ENCODE data around the gene PLEKHJ1.

DNA sequence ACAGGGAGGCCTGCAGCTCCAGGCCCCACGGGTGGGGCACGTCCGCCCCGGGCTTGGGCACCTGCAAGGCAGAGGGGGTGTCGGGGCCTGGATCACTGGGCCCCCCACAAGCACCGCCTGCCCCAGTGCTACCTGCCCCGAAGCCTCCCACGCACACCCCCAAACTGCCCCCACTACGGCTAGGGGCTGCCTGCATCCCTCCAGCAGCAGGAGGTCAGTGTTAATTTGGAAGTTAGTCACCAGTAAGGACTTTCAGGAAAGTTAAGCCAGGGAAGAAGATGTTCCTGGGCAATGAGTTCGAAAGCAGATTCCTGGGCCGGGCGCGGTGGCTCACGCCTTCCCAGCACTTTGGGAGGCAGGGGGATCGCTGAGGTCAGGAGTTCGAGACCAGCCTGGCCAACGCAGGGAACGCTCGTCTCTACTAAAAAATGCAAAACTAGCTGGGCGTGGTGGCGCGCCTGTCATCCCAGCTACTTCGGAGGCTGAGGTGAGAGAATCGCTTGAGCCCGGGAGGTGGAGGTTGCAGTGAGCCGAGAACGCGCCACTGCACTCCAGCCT lies 40.4 kb upstream of the PLEKHJ1 start:
- TF ChIP-seq, protein P1, sequence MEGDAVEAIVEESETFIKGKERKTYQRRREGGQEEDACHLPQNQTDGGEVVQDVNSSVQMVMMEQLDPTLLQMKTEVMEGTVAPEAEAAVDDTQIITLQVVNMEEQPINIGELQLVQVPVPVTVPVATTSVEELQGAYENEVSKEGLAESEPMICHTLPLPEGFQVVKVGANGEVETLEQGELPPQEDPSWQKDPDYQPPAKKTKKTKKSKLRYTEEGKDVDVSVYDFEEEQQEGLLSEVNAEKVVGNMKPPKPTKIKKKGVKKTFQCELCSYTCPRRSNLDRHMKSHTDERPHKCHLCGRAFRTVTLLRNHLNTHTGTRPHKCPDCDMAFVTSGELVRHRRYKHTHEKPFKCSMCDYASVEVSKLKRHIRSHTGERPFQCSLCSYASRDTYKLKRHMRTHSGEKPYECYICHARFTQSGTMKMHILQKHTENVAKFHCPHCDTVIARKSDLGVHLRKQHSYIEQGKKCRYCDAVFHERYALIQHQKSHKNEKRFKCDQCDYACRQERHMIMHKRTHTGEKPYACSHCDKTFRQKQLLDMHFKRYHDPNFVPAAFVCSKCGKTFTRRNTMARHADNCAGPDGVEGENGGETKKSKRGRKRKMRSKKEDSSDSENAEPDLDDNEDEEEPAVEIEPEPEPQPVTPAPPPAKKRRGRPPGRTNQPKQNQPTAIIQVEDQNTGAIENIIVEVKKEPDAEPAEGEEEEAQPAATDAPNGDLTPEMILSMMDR (IDR thresholded peaks at IDR 0.05): no peak
- no peak for TF ChIP-seq POLR2AphosphoS5 (IDR thresholded peaks at IDR 0.05)
- no peak for TF ChIP-seq POLR2A (IDR thresholded peaks at IDR 0.05)
